GM19372 (cell line): ENCODE results near the gene FUT2.
"Not testable (repeated sequence)": the region's sequence is repeated elsewhere in the genome, so short reads cannot be mapped to it uniquely, and the experiment has no call there.

Source experiments
- ATAC-seq: cut with Tn5 transposase; IDR thresholded peaks from one replicate; pipeline ENCODE4 v1.9.1; 2021; ENCODE audit warnings: mild to moderate bottlenecking, low read depth, moderate library complexity; ENCODE audit not compliant: unreplicated experiment

Gene FUT2

DNA sequence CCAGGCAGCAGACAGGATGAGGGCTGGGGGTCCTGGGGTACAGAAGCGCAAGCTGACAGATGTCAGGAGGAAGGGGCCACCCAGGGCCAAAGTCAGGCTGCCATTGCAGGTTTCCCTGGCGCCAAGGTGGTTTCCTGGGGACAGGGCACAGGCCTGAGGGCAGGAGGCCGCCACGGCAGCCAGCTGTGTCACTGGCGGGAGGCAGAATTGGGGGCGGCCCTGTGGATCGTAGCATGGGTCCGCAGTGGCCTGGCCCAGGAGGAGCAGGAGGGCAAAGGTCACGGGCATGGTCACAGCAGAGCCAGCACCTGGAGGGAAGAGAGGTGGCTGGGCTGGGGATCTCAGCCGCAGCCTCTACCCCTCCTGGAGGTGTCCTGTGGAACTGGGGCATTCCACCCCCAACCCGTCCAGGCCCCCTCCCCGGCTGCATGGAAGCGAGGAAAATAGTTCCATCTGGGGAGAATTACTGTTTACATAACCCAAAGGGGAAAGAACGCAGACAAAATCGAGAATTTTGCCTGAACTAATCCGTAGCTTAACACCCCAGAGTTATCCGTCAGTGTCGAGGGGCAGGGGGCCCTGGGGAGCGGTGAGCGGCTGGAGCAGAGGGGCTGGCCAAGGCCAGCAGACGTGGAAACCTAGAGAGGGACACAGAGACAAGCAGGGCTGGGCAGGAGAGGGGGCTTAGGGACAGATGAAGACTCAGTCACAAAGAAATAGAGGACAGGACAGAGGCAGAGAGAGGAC lies 24.9 kb upstream of the FUT2 start:
- ATAC-seq = no peak

DNA sequence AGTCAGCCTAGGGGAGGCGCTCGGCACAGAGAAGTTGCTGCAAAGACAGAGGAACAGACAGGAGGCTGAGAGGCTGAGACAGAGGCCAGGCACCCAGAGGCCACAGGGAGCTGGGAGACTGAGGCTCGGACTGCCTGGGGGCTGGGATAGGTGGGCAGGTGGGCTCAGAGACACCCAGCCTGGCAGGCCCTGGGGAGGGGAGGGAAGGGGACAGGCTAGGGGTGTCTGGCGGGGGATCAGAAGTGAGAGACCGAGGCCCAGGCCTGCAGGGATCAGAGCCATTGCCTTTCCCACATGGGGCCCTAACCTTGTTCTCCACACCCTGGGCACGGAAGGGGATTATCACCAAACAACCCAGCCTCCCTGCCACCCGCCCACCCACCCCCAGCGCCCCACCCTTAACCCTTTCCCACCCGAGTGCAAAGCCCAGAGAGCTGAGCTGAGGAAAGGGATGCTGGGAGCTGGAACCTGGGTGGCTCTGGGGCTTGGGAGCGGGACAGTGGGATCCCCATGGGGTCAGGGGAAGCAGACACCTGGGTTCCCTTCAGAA lies 24.2 kb upstream of the FUT2 start:
- ATAC-seq = no peak

GRCh38 chr19:48672994-48673393 lies 22.8 kb upstream of the FUT2 start, which contains the start of gene NTN5:
NTN5 (minus strand) TSS chr19:48673017; CDS start chr19:48670986, 2,031 bp downstream.
- ATAC-seq = no peak

- ATAC-seq = no peak
Observed at GRCh38 chr19:48673436-48674100, 22.2 kb upstream of the FUT2 start.

- ATAC-seq = no peak
Observed at GRCh38 chr19:48674216-48674809, 21.5 kb upstream of the FUT2 start.

- ATAC-seq = no peak
Observed at GRCh38 chr19:48674921-48675824, 20.6 kb upstream of the FUT2 start.

DNA sequence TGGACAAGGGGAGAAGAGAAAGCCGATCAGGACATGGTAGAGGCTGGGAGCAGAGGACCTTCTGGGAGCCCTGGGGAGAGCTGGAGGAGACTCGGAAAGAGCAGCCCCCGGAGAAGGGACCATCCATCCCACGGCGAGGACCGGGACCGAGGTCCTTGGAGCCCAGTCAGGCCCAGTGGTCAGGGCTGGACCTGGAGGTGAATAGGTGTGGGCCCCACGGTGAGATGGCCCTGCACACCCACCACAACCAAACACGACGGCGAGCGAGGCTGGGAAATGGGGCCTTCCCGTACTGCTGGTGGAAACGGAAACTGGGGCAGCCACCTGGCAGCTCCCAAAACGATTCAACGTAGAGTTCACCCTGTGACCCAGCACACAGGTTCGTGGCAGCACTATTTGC lies 19.3 kb upstream of the FUT2 start:
- no peak for ATAC-seq

DNA sequence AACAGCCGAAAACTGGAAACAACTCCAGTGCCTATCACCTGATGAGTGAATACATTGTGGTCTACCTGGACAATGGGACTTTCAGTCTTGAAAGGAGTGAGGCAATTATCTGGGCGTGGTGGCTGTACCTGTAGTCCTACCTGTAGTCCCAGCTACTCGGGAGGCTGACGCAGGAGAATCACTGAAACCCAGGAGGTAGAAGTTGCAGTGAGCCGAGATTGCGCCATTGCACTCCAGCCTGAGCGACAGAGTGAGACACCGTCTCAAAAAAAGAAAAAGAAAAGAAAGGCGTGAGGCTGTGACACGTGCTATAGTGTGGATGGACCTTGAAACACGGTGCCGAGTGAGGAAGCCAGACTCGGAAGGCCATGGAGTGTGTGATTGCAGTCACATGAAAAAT lies 18.9 kb upstream of the FUT2 start:
- no peak for ATAC-seq

GRCh38 chr19:48678201-48678600 lies 17.6 kb upstream of the FUT2 start:
- ATAC-seq = no peak

- ATAC-seq = not testable (repeated sequence)
Observed at GRCh38 chr19:48680006-48680405, 15.8 kb upstream of the FUT2 start.

DNA sequence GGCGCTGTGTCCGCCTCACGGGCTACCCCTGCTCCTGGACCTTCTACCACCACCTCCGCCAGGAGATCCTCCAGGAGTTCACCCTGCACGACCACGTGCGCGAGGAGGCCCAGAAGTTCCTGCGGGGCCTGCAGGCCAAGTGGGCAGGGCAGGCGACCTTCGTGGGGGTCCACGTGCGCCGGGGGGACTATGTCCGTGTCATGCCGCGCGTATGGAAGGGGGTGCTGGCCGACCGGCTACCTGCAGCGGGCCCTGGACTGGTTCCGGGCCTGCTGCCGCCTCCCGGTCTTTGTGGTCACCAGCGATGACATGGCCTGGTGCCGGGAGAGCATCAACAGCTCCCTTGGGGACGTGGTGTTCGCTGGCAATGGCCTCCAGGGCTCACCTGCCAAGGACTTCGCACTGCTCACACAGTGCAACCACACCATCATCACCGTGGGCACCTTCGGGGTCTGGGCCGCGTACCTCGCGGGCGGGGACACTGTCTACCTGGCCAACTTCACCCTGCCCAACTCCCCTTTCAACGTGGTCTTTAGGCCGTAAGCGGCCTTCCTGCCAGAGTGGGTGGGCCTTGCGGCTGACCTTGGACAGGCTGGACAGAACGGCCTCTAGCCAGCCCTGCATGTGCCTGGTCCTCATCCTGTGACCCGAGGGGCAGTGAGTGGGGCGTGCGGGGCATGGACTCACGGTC lies 15.2 kb upstream of the FUT2 start:
- ATAC-seq = no peak

GRCh38 chr19:48681127-48681470 lies 14.7 kb upstream of the FUT2 start:
- ATAC-seq = no peak

- ATAC-seq = no peak
Observed at GRCh38 chr19:48683349-48683748, 12.4 kb upstream of the FUT2 start.

- ATAC-seq = no peak
Observed at GRCh38 chr19:48685583-48685982, 10.2 kb upstream of the FUT2 start.

- no peak for ATAC-seq
Observed at GRCh38 chr19:48686088-48686487, 9.7 kb upstream of the FUT2 start.

- not testable (repeated sequence) for ATAC-seq
Observed at GRCh38 chr19:48686637-48687036, 9.1 kb upstream of the FUT2 start.

GRCh38 chr19:48687776-48688175 lies 8.0 kb upstream of the FUT2 start:
- no peak for ATAC-seq

DNA sequence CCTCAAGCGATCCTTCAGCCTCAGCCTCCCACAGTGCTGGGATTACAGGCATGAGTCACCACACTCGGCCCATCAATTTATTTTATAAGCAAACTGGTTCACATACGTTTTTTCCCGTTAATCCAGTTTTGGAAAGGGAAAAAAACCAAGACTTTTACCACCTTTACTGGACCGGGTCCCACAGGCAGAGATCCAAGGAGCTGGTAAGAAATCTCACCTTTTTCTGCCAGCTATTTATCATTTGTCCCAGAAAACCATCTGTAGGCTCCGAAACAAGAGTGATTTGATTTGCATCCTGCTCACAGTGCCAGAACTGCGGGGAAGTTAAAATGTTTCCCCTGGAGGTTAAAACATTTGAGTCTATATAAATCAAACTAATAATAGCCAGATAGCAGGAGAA lies 6.3 kb upstream of the FUT2 start:
- ATAC-seq = no peak

GRCh38 chr19:48693629-48694028 lies 2.1 kb upstream of the FUT2 start:
- not testable (repeated sequence) for ATAC-seq
